ENCODE results near the gene AAK1. TPM values are rescaled to one million over a fixed set of nuclear protein-coding genes. Genes with fewer than 3 reads are reported as not detected.
"Not testable (repeated sequence)": the region's sequence is repeated elsewhere in the genome, so short reads cannot be mapped to it uniquely, and the experiment has no call there.

Gene AAK1
- total RNA-seq, 1 donor from 2014 or later: 43.4 TPM

- no peak for DNase-seq (ENCODE audit: low spot score, unreplicated experiment)
- H3K27ac Mint-ChIP-seq: no peak overlapping the region
- no peak for TF ChIP-seq CTCF (IDR thresholded peaks at IDR 0.05; ENCODE audit: unreplicated experiment)
- no peaks in the 10 kb centered on the region for H3K27me3 Mint-ChIP-seq
- peaks cover 5% of the 10 kb centered on the region for H3K9me3 Mint-ChIP-seq (ENCODE audit: low read depth)
- H3K36me3 Mint-ChIP-seq (ENCODE audit: insufficient read depth): peaks cover 3% of the 10 kb centered on the region
- H3K4me3 Mint-ChIP-seq (ENCODE audit: low read depth): no peak overlapping the region
- peaks cover 2% of the 10 kb centered on the region for H3K4me1 Mint-ChIP-seq (ENCODE audit: low read depth)
Observed at GRCh38 chr2:69659349-69659748, 15.8 kb upstream of the AAK1 start.

DNA sequence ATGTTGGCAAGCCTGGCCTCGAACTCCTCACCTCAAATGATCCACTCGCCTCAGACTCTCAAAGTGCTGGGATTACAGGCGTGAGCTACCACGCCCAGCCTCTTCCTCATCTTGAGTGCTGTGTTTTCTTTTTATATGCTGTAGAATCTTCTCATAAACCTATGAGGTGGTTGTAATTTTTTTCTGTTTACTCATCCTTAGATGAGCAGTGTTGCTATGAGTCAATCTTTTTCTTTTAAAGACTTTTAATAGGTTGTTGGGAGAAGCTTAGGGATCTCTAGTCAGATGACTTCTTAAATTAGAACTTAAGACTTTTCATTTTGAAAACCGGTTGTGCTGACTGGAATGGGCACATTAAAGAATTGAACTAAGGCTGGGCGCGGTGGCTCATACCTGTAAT, 8.7 kb upstream of the AAK1 start:
- no peak overlapping the region for H3K27ac Mint-ChIP-seq
- no peaks in the 10 kb centered on the region for H3K9me3 Mint-ChIP-seq (ENCODE audit: low read depth)
- H3K4me3 Mint-ChIP-seq (ENCODE audit: low read depth): no peak overlapping the region

GRCh38 chr2:69647196-69647595, 3.7 kb upstream of the AAK1 start:
- not testable (repeated sequence) for DNase-seq (ENCODE audit: low spot score, unreplicated experiment); H3K27me3 Mint-ChIP-seq; H3K36me3 Mint-ChIP-seq (ENCODE audit: insufficient read depth); H3K4me3 Mint-ChIP-seq (ENCODE audit: low read depth); H3K27ac Mint-ChIP-seq; H3K9me3 Mint-ChIP-seq (ENCODE audit: low read depth)
- peaks cover 26% of the 10 kb centered on the region for H3K4me1 Mint-ChIP-seq (ENCODE audit: low read depth)

More for the DNA sequence above, 8.7 kb upstream of the AAK1 start:
- TF ChIP-seq CTCF (IDR thresholded peaks at IDR 0.05; ENCODE audit: unreplicated experiment): no peak
- Mint-ChIP-seq H3K4me1 (ENCODE audit: low read depth) (no peaks in the 10 kb centered on the region), H3K27me3 (no peaks in the 10 kb centered on the region), H3K36me3 (ENCODE audit: insufficient read depth) (no peaks in the 10 kb centered on the region)
- DNase-seq (ENCODE audit: low spot score, unreplicated experiment): no peak

GRCh38 chr2:69646714-69647113, 3.2 kb upstream of the AAK1 start:
- no peak for TF ChIP-seq CTCF (IDR thresholded peaks at IDR 0.05; ENCODE audit: unreplicated experiment)
- Mint-ChIP-seq H3K27me3 (no peaks in the 10 kb centered on the region), H3K4me1 (ENCODE audit: low read depth) (peaks cover 30% of the 10 kb centered on the region), H3K9me3 (ENCODE audit: low read depth) (peaks cover 3% of the 10 kb centered on the region), H3K36me3 (ENCODE audit: insufficient read depth) (no peaks in the 10 kb centered on the region), H3K4me3 (ENCODE audit: low read depth) (no peak overlapping the region), H3K27ac (no peak overlapping the region)
- no peak for DNase-seq (ENCODE audit: low spot score, unreplicated experiment)

GRCh38 chr2:69645921-69646320, 2.4 kb upstream of the AAK1 start:
- Mint-ChIP-seq H3K4me1 (ENCODE audit: low read depth) (peaks cover 38% of the 10 kb centered on the region), H3K9me3 (ENCODE audit: low read depth) (peaks cover 3% of the 10 kb centered on the region), H3K36me3 (ENCODE audit: insufficient read depth) (peaks cover 2% of the 10 kb centered on the region), H3K4me3 (ENCODE audit: low read depth) (no peak overlapping the region), H3K27me3 (no peaks in the 10 kb centered on the region), H3K27ac (no peak overlapping the region)
- no peak for TF ChIP-seq CTCF (IDR thresholded peaks at IDR 0.05; ENCODE audit: unreplicated experiment)
- no peak for DNase-seq (ENCODE audit: low spot score, unreplicated experiment)

- peaks cover 3% of the 10 kb centered on the region for H3K9me3 Mint-ChIP-seq (ENCODE audit: low read depth)
Observed at GRCh38 chr2:69645031-69645431, 1.5 kb upstream of the AAK1 start.

More at GRCh38 chr2:69645031-69645431, 1.5 kb upstream of the AAK1 start:
- peak overlapping the region; percentile 69 for H3K27ac Mint-ChIP-seq
- H3K27me3 Mint-ChIP-seq: no peaks in the 10 kb centered on the region
- peaks cover 38% of the 10 kb centered on the region for H3K4me1 Mint-ChIP-seq (ENCODE audit: low read depth)
- no peak for DNase-seq (ENCODE audit: low spot score, unreplicated experiment)
- H3K36me3 Mint-ChIP-seq (ENCODE audit: insufficient read depth): peaks cover 2% of the 10 kb centered on the region
- no peak for TF ChIP-seq CTCF (IDR thresholded peaks at IDR 0.05; ENCODE audit: unreplicated experiment)
- H3K4me3 Mint-ChIP-seq (ENCODE audit: low read depth): peak overlapping the region; percentile 97
